GM19193 (cell line): Measurements from ENCODE around the gene TMCC3.

Source experiments
- POLR2A ChIP-seq: IDR thresholded peaks from 4 replicates; pipeline ENCODE4 v1.6.1; 2011; ENCODE audit not compliant: insufficient read depth, insufficient read length; ENCODE audit errors: extremely low read depth

TMCC3 gene

DNA sequence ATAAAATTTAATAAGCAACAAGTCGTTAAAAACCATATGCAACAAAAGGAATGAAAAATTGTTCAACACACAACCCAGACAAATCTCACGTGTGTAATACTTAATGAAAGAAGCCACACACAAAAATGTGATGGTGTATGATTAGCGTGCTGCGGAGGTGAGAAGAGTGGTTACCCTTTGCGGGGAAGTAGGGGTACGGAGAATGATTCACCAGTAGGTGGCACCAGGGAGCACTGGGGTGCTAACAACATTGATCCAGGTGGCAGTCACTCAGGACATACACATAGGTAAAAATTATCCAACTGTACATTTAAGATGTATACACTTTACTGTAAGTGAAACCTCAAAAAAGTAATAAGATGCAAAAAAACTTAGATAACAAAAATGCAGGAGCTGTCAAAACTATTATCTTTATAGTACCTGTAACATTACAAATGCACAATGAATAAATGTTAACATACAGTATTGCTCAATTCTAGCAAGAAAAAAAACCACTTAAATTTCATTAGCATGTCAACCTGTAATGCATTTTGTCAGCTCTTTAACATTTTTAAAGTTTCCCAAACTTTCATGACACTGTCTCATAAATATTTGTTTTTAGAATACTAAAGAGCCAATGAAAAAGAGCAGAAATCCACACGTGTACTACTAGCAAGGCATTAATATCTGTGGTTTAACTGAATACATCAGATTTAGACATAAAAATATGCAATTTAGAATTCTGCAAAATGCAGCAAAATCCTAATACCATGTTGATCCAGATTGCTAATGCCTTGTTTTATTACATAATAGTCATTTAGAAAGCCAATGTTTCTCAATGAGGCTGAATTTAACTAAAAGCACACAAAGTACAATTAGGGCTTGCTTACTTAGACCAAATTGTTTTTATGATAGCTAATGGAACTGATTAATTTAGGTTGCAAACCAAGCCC, 46.7 kb downstream of the TMCC3 start:
- TF ChIP-seq POLR2A = no peak

DNA sequence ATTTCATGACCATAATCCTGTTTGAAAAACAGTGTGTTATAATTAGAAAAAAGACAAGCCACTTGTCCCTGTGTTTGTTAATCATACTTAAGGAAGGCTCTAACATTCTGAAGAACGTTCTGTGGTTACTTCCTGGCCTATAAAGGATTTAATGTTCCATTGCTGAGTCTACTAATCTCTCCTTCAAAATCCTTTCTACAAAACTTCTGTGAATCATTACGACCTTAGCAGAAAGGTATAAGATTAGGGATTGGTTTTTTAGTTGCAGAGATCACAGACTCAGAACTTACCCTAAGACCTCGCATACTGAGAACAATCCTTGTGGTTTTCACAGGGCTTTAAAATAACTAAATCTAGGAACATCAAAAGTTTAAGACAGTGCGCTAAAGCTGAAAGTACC, 48.3 kb downstream of the TMCC3 start:
- TF ChIP-seq POLR2A = no peak

DNA sequence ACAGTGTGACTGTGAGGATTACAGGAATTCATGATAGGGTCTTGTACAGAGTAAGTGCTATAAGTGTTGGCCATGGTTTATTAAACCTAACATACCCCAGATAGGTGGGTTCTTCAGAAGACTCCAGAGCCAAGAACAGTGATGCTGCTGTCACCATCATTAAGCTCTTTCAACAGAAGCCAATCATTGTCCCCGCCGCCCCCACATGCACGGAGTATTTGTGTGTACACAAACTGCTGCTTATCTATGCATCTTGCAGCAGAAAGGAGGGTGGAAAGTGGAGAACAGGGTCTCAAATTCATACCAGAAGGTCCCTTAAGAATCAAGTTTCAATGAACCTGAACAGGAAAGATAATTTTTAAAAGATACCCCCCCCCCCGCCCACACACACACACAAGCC, 51.2 kb downstream of the TMCC3 start:
- no peak for TF ChIP-seq POLR2A

- TF ChIP-seq POLR2A = no peak
These were observed 53.1 kb downstream of the TMCC3 start for GRCh38 chr12:94597268-94597667.

DNA sequence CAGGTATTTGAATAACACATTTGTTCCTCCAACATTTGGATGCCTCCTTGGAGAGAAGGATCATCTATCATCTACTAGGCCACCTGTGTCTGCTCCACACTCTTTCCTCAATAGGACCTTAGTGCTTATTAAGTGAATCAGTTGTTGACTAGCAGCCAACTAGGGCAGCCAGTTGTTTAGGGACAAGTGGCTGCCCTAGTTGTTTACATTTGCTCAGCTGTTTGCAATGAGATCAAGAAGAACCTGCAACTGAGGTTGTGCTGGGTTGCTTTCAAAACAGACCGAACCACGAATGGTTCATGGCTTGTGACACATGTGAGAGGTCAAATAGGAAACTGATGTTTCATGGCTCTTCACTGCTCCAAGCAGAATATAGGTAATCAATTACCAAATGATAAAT, 53.8 kb downstream of the TMCC3 start:
- no peak for TF ChIP-seq POLR2A

GRCh38 chr12:94595152-94595551, 55.2 kb downstream of the TMCC3 start:
- TF ChIP-seq POLR2A = no peak

DNA sequence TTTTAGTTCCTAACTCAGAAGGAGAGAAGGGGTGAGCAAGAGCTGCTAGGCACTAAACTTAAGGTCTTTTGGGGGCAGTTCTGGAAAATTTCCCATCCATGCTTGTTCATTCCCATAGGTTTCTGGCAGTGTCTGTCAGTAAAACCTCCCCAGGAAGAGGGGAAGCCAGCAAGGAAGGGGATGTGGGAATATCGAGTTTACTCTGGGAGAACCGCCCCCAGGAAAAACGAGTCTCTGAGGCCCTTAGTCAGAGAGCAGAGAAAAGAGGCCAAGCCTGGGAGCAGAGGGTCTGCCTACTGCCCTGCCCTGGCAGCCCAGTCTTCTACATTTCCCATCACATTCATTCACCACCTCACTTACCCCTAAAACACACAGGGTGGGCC, 55.9 kb downstream of the TMCC3 start:
- TF ChIP-seq POLR2A = no peak

DNA sequence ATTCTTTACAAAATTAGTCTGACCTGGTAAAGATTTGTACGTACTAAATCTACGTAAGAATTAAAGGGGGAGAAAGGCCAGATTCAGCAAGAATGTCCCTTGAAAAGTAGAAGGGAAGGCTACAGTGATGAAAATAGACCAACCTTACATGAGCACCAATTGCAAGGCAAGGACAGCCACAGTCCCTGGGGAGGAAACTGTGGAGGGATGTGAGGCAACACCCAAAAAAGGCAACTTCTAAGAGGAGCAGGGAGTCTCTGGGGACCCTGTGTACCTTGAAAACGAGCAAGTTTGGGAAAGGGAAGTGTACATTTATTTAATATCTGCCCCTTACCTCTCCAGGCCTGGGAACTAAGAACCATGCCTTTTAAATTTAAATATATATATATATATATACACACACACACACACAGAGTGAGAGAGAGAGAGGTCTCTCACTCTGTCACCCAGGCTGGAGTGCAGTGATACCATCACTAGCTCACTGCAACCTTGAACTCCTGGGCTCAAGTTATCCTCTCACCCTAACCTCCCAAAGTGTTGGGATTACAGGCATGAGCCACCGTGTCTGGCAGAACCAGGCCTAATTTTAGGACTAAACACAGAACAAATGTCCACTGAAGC, 56.4 kb downstream of the TMCC3 start:
- TF ChIP-seq POLR2A = no peak

DNA sequence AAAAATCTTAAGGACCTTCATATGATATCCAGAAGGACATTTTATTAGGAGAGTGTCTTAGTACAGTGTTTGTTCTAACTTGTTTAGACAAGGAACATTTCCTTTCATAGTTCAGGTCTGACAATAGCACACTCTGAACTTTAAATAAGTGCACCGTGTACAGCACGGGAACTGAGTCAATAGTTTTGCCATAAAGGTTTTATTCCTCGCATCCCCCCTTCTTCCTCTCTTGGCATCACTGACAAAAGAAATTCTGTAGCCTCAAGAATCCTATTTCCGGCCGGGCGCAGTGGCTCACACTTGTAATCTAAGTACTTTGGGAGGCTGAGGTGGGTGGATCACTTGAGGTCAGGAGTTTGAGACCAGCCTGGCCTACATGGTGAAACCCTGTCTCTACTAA, 58.3 kb downstream of the TMCC3 start:
- TF ChIP-seq POLR2A = no peak

- TF ChIP-seq POLR2A = no peak
These were observed 59.9 kb downstream of the TMCC3 start for GRCh38 chr12:94590428-94590827.

- no peak for TF ChIP-seq POLR2A
These were observed 60.8 kb downstream of the TMCC3 start for GRCh38 chr12:94589591-94590001.

DNA sequence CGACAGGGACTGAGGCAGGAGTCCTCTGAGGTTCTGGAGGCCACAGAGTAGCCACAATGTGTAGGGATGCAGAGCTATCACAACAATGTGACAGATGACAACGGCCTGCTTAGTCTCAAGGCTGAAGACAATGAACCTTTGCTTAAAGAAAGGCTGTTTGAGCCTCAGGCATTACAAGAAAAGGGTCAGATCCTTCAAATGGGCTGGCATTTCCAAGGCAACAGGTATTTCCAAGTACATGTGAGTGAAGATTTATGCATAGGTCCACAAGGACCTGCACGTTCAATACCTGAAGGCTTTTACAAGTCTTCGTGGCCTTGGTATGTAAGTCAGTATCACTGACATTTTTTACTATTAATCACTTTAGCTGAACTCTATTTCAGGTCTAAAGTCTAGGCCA, 62.0 kb downstream of the TMCC3 start:
- no peak for TF ChIP-seq POLR2A

GRCh38 chr12:94587266-94588241, 62.8 kb downstream of the TMCC3 start:
- no peak for TF ChIP-seq POLR2A

DNA sequence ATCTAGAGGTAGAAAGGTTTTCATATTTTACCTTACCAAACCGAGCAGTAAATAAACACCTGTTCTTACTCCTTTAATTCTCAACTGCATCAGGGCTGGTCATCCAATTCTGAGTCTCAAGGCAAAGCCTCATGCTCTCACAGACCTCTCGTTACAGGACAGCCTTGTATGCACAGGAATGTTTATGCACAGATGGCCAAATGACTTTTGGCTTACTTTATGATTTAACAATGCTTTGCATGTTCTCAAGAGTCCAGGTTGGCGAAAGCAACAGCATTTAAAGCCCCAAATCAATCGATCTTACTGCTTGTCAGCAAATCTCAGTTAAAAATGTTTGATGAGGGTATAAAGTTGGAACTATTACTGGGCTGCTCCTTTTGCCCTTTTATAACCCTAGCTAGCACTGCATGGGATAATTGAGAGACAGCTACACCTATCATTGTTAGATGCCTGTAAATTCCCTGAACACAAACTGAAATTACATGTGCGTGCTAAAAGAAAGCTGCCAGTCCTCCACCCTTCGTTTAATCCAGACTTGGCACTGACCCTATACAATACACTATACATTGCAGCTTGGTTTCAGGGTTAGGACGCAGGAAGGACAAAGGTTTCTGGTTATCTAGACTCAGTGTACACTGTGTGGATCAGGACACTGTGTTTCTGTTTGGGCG, 63.6 kb downstream of the TMCC3 start:
- TF ChIP-seq POLR2A = no peak
